HepG2 (cell line): Measurements from ENCODE around the gene DAGLB. TPM values are rescaled to one million over a fixed set of nuclear protein-coding genes. Genes with fewer than 3 reads are reported as not detected.

Experiments
- ATAC-seq: fragments of 200-7000 bp; cut with Tn5 transposase; 3 replicates; pipeline ENCODE4 v1.9.1; 2020; ENCODE audit warnings: mild to moderate bottlenecking, moderate library complexity
- BruUV-seq: library from RNA; stranded (reverse); fragments of 400-500 nt; replicated peaks from 2 replicates; lab custom pipeline; 2021; lab: Mats Ljungman, UMichigan
- CTCF ChIA-PET: fragments of 300-600 bp; formaldehyde crosslinking; extraction: SDS; loops from one replicate; lab custom pipeline; 2021; ENCODE audit warnings: low total read pairs, inconsistent platforms, low intra/inter-chr PET ratio; lab: Yijun Ruan, JAX
- POLR2A ChIA-PET: fragments of 350-600 bp; sonication (Branson Sonifier 250); formaldehyde crosslinking; loops from one replicate; lab custom pipeline; 2020; ENCODE audit warnings: antibody characterized with exemption, inconsistent platforms; lab: Yijun Ruan, JAX
- DNase-seq: peaks from one replicate; pipeline ENCODE4 v3.0.0-alpha.2; 2015; ENCODE audit warnings: low spot score
- FAIRE-seq: peaks from 3 replicates; lab custom pipeline; 2011; peaks lifted over from hg19 to GRCh38; lab: Jason Lieb, UNC
- H2AFZ ChIP-seq: one replicate; pipeline ENCODE4 v1.6.1; 2011; ENCODE audit warnings: low read length, inconsistent platforms
- H3K27ac ChIP-seq: fragments of 300-600 bp; 3 replicates; pipeline ENCODE4 v1.8.0; 2011; ENCODE audit warnings: mixed run types, mild to moderate bottlenecking, mixed read lengths, low read length, inconsistent platforms; ENCODE audit not compliant: insufficient read depth; ENCODE audit errors: extremely low read length
- H3K27me3 ChIP-seq, 2 experiments: fragments of 200-600 bp in 1 of 2; 2 replicates in 1 of 2; 3 replicates in 1 of 2; pipeline versions ENCODE4 v1.6.0 to v1.8.0; 2011; ENCODE audit warnings: low read length in 2 of 2, mild to moderate bottlenecking in 2 of 2, moderate library complexity in 2 of 2, inconsistent platforms in 1 of 2; ENCODE audit not compliant: insufficient read depth in 2 of 2, control insufficient read depth in 1 of 2
- H3K36me3 ChIP-seq, 2 experiments: fragments of 200-600 bp in 1 of 2; replicated peaks in 1 of 2; 2 replicates in 1 of 2; 3 replicates in 1 of 2; pipeline versions ENCODE4 v1.5.1 to v1.8.0; 2011; ENCODE audit warnings: low read length in 2 of 2, inconsistent platforms in 1 of 2; ENCODE audit not compliant: insufficient read depth in 2 of 2, control insufficient read depth in 1 of 2
- H3K4me1 ChIP-seq: 2 replicates; pipeline ENCODE4 v1.5.1; 2012; ENCODE audit warnings: low read length, inconsistent platforms; ENCODE audit not compliant: insufficient read depth
- H3K4me2 ChIP-seq: 2 replicates; pipeline ENCODE4 v1.6.0; 2011; ENCODE audit warnings: low read depth, low read length, inconsistent platforms
- H3K4me3 ChIP-seq, 3 experiments: fragments of 200-600 bp in 1 of 3; sonication (generic), shearing (Covaris generic) in 1 of 3; replicated peaks in 1 of 3; 2 replicates each; pipeline ENCODE4 v1.5.1; 2011 to 2016; ENCODE audit warnings: low read length in 3 of 3, inconsistent platforms in 2 of 3, low read depth in 2 of 3, mild to moderate bottlenecking in 2 of 3, control low read depth in 1 of 3, mixed read lengths in 1 of 3; ENCODE audit not compliant: insufficient read depth in 1 of 3
- H3K79me2 ChIP-seq: one replicate; pipeline ENCODE4 v1.6.1; 2011; ENCODE audit warnings: low read length, inconsistent platforms; ENCODE audit not compliant: insufficient read depth
- H3K9ac ChIP-seq: 2 replicates; pipeline ENCODE4 v1.6.0; 2011; ENCODE audit warnings: mild to moderate bottlenecking, low read depth, low read length, inconsistent platforms; ENCODE audit not compliant: insufficient read depth
- H3K9me3 ChIP-seq: 2 replicates; pipeline ENCODE4 v1.5.1; 2012; ENCODE audit warnings: mild to moderate bottlenecking, low read length
- H4K20me1 ChIP-seq: 2 replicates; pipeline ENCODE4 v1.6.0; 2011; ENCODE audit warnings: inconsistent platforms, mild to moderate bottlenecking, low read length, moderate library complexity; ENCODE audit not compliant: insufficient read depth
- BRCA1 ChIP-seq: sonication (generic); formaldehyde crosslinking; IDR thresholded peaks from 2 replicates; pipeline ENCODE4 v1.4.0; 2020; ENCODE audit warnings: missing genetic modification reagents
- FOSL1 ChIP-seq: sonication (generic); formaldehyde crosslinking; IDR thresholded peaks from 2 replicates; pipeline ENCODE4 v1.9.0; 2021; ENCODE audit warnings: missing genetic modification reagents, borderline replicate concordance
- HDAC1 ChIP-seq: sonication (generic); formaldehyde crosslinking; IDR thresholded peaks from 2 replicates; pipeline ENCODE4 v1.5.1; 2020; ENCODE audit warnings: mild to moderate bottlenecking, missing genetic modification reagents
- HNF4A ChIP-seq: sonication (generic); formaldehyde crosslinking; IDR thresholded peaks from 2 replicates; pipeline ENCODE4 v1.4.0; 2020; ENCODE audit warnings: missing genetic modification reagents
- MYC ChIP-seq: sonication (generic); formaldehyde crosslinking; IDR thresholded peaks from 2 replicates; pipeline ENCODE4 v1.9.0; 2021; ENCODE audit warnings: missing genetic modification reagents, borderline replicate concordance
- PHF20 ChIP-seq: sonication (generic); formaldehyde crosslinking; IDR thresholded peaks from 2 replicates; pipeline ENCODE4 v1.5.0; 2020; ENCODE audit warnings: mild to moderate bottlenecking, missing genetic modification reagents
- RORA ChIP-seq: sonication (generic); formaldehyde crosslinking; IDR thresholded peaks from 2 replicates; pipeline ENCODE4 v1.5.0; 2020; ENCODE audit warnings: mild to moderate bottlenecking, missing genetic modification reagents, moderate library complexity
- SAP130 ChIP-seq: IDR thresholded peaks from 2 replicates; pipeline ENCODE4 v1.6.1; 2016; ENCODE audit warnings: low read depth
- SCMH1 ChIP-seq: sonication (generic); formaldehyde crosslinking; IDR thresholded peaks from 2 replicates; pipeline ENCODE4 v1.9.0; 2021; ENCODE audit warnings: missing genetic modification reagents, mild to moderate bottlenecking, borderline replicate concordance
- TEAD3 ChIP-seq: optimal IDR thresholded peaks from 2 replicates; pipeline ENCODE3; 2016; ENCODE audit warnings: borderline replicate concordance
- ZFX ChIP-seq: sonication (generic); formaldehyde crosslinking; IDR thresholded peaks from 2 replicates; pipeline ENCODE4 v1.4.0; 2020; ENCODE audit warnings: mild to moderate bottlenecking, low read depth, missing genetic modification reagents, moderate library complexity
- ZNF143 ChIP-seq: sonication (generic); formaldehyde crosslinking; IDR thresholded peaks from 2 replicates; pipeline ENCODE4 v1.4.0; 2020; ENCODE audit warnings: missing genetic modification reagents
- WGBS: methylation state at CpG from one replicate; pipeline ENCODE4 v1.1.6; 2017; ENCODE audit warnings: low lambda C conversion rate; 5-methylcytosine and 5-hydroxymethylcytosine counted together
- in situ Hi-C: cut with HindIII; loops from 2 replicates; pipeline ENCODE4 v1.10.0; 2017; ENCODE audit warnings: low pct_unique_long_range_greater_than_20kb; ENCODE audit not compliant: extremely low pct_ligation_motif_present
- intact Hi-C: fragments of 100-400 bp; cut with micrococcal nuclease; formaldehyde crosslinking; loops from one replicate; pipeline ENCODE4 v1.10.0; 2022; ENCODE audit not compliant: unreplicated experiment
- polyA plus RNA-seq, 8 experiments: library from polyadenylated mRNA; depleted of rRNA in 3 of 8; stranded (reverse) in 7 of 8; unstranded in 1 of 8; fragments of >200 nt; fragmentation: Illumina TruSeq in 4 of 8; extraction: Trizol in 4 of 8; gene quantifications; 2 replicates each; pipeline versions ENCODE4 v1.2.1 to v1.2.3, GENCODE V29; 2011 to 2016; ENCODE audit warnings: low read depth in 4 of 8, missing spikeins in 1 of 8, mixed read lengths in 1 of 8; ENCODE audit not compliant: insufficient read depth in 1 of 8
- total RNA-seq, 5 experiments: library from RNA; depleted of rRNA; stranded (reverse); fragments of >200 nt; fragmentation: Illumina TruSeq; extraction: Trizol; gene quantifications; 2 replicates each; pipeline ENCODE4 v1.2.3, GENCODE V29; 2016; ENCODE audit warnings: low read depth in 1 of 5
- TF ChIP-seq, protein P1 (sequence below): IDR thresholded peaks from 2 replicates; pipeline ENCODE4 v1.4.0; 2020; ENCODE audit warnings: mild to moderate bottlenecking, missing genetic modification reagents
- TF ChIP-seq, protein P2 (sequence below): sonication (generic); formaldehyde crosslinking; IDR thresholded peaks from 2 replicates; pipeline ENCODE4 v1.4.0; 2020; ENCODE audit warnings: missing genetic modification reagents
- TF ChIP-seq, protein P3 (sequence below): sonication (generic); formaldehyde crosslinking; IDR thresholded peaks from 2 replicates; pipeline ENCODE4 v1.8.1; 2023; ENCODE audit warnings: mild to moderate bottlenecking, inconsistent platforms, moderate library complexity, missing genetic modification reagents, borderline replicate concordance
- TF ChIP-seq, protein P4 (sequence below): sonication (generic); formaldehyde crosslinking; IDR thresholded peaks from 2 replicates; pipeline ENCODE4 v1.4.0; 2020; ENCODE audit warnings: missing genetic modification reagents, low read depth, mild to moderate bottlenecking, borderline replicate concordance

Gene DAGLB
- total and polyA plus RNA-seq, 2 of the 13 experiments (the other 11 are each of a cell fraction or from before 2014, with no cell fraction given) = 7.9 to 9.8 TPM

DNA sequence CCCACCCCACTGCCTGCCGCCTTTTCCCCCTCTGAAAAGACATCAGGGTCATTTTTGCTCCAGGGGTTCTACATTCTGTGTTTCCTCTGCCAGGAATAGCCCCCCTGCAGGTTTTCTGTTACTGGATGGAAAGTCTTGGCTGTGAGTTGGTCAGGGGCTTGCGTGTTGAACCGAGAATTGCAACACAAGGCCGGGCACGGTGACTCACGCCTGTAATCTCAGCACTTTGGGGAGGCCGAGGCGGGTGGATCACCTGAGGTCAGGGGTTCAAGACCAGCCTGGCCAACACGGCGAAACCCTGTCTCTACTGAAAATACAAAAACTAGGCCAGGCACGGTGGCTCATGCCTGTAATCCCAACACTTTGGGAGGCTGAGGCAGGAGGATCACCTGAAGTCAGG, 2.1 kb upstream of the DAGLB start (continued):
- TF ChIP-seq, protein P1, sequence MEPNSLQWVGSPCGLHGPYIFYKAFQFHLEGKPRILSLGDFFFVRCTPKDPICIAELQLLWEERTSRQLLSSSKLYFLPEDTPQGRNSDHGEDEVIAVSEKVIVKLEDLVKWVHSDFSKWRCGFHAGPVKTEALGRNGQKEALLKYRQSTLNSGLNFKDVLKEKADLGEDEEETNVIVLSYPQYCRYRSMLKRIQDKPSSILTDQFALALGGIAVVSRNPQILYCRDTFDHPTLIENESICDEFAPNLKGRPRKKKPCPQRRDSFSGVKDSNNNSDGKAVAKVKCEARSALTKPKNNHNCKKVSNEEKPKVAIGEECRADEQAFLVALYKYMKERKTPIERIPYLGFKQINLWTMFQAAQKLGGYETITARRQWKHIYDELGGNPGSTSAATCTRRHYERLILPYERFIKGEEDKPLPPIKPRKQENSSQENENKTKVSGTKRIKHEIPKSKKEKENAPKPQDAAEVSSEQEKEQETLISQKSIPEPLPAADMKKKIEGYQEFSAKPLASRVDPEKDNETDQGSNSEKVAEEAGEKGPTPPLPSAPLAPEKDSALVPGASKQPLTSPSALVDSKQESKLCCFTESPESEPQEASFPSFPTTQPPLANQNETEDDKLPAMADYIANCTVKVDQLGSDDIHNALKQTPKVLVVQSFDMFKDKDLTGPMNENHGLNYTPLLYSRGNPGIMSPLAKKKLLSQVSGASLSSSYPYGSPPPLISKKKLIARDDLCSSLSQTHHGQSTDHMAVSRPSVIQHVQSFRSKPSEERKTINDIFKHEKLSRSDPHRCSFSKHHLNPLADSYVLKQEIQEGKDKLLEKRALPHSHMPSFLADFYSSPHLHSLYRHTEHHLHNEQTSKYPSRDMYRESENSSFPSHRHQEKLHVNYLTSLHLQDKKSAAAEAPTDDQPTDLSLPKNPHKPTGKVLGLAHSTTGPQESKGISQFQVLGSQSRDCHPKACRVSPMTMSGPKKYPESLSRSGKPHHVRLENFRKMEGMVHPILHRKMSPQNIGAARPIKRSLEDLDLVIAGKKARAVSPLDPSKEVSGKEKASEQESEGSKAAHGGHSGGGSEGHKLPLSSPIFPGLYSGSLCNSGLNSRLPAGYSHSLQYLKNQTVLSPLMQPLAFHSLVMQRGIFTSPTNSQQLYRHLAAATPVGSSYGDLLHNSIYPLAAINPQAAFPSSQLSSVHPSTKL (CRISPR knock-in tag) = peak; percentile 62; the same call in 1 of the 2 replicates
- peak; percentile 75; the same call in 1 of the 2 replicates for TF ChIP-seq FOSL1 (CRISPR knock-in tag)
- TF ChIP-seq, protein P2, sequence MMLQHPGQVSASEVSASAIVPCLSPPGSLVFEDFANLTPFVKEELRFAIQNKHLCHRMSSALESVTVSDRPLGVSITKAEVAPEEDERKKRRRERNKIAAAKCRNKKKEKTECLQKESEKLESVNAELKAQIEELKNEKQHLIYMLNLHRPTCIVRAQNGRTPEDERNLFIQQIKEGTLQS = peak; percentile 85

DNA sequence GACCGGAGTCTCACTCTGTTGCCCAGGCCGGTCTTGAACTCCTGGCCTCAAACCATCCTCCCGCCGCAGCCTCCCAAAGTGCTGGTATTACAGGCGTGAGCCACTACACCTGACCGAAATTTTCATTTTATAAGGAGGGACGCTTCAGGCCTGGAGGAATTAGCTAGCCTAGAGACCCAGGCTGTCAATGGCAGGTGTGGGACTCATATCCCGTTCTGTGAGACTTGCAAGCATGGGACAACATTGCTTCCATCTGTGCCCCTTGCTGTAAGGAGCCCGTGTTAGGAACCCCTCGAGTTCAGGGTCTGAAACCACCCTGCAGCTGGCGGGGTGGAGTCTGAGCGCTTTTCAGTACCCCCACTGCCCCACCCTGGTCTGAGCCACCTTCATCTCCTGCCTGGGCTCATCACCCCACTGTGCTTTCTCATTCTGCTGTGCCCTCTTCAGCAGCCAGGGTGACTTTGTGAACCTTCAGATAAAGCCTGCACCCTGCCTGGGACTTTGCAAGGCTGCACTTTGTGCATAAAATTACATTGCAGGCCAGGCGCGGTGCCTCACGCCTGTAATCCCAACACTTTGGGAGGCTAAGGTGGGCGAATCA, 1.3 kb upstream of the DAGLB start:
- peaks cover 3 to 14% of the 10 kb centered on the region in 2 experiments for H3K36me3 ChIP-seq
- CTCF ChIA-PET = no interaction called here
- H3K4me2 ChIP-seq = peak overlapping the region; percentile 37
- no peaks in the 10 kb centered on the region; a peak in 1 of 5 replicates for H3K27me3 ChIP-seq
- 24% methylated on average over 12 of the region's 16 CpGs for WGBS
- H4K20me1 ChIP-seq = peaks cover 7% of the 10 kb centered on the region; the same call in 1 of the 2 replicates
- H2AFZ ChIP-seq = no peak overlapping the region
- in situ Hi-C loops (no loop called here), intact Hi-C loops (no loop called here)
- peak overlapping the region in 1 of 3 experiments; percentile 12; a peak in 1 of 6 replicates for H3K4me3 ChIP-seq
- peaks cover 10% of the 10 kb centered on the region for H3K79me2 ChIP-seq
- peak; percentile 37 for FAIRE-seq
- H3K9me3 ChIP-seq = no peaks in the 10 kb centered on the region
- peak overlapping the region; percentile 93 for H3K27ac ChIP-seq
- peak; percentile 43 for DNase-seq
- H3K4me1 ChIP-seq = peaks cover 27% of the 10 kb centered on the region
- no peak overlapping the region for H3K9ac ChIP-seq
- ATAC-seq = peak; percentile 55
- BruUV-seq = no TSS peak
- POLR2A ChIA-PET = interaction anchor here (1.2 to 2.0 kb wide), 9 partner anchors 10 to 392 kb away, joined by 3 to 12 read pairs (median 8); partner anchors contain the start of gene ZDHHC4
- TF ChIP-seq ZFX (CRISPR knock-in tag) (peak; percentile 28; the same call in 1 of the 2 replicates), MYC (CRISPR knock-in tag) (0 out of 2 replicates have a peak, but pooled peaks have one; percentile 9), RORA (CRISPR knock-in tag) (0 out of 2 replicates have a peak, but pooled peaks have one; percentile 2), HDAC1 (CRISPR knock-in tag) (0 out of 2 replicates have a peak, but pooled peaks have one; percentile 42), BRCA1 (CRISPR knock-in tag) (no peak), SCMH1 (no peak), ZNF143 (CRISPR knock-in tag) (no peak), TEAD3 (no peak), PHF20 (no peak; the same call in 1 of the 2 replicates), SAP130 (CRISPR knock-in tag) (peak; percentile 43), HNF4A (CRISPR knock-in tag) (peak; percentile 46; the same call in 1 of the 2 replicates)
- TF ChIP-seq, protein P3, sequence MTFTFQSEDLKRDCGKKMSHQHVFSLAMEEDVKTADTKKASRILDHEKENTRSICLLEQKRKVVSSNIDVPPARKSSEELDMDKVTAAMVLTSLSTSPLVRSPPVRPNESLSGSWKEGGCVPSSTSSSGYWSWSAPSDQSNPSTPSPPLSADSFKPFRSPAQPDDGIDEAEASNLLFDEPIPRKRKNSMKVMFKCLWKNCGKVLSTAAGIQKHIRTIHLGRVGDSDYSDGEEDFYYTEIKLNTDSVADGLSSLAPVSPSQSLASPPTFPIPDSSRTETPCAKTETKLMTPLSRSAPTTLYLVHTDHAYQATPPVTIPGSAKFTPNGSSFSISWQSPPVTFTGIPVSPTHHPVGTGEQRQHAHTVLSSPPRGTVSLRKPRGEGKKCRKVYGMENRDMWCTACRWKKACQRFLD (CRISPR knock-in tag) = 0 out of 2 replicates have a peak, but pooled peaks have one; percentile 15
- TF ChIP-seq, protein P4, sequence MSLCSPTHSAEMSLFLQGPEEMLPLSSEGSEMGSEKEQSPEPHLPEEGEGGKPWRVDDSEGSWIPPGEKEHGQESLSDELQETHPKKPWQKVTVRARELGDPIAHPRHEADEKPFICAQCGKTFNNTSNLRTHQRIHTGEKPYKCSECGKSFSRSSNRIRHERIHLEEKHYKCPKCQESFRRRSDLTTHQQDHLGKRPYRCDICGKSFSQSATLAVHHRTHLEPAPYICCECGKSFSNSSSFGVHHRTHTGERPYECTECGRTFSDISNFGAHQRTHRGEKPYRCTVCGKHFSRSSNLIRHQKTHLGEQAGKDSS (CRISPR knock-in tag) = 0 out of 2 replicates have a peak, but pooled peaks have one; percentile 31
